DOHH2 (cell line): ENCODE data around the gene CD93.

ENCODE experiments used
- EZH2phosphoT487 ChIP-seq: fragments of 200-600 bp; sonication (generic); IDR thresholded peaks from 2 replicates; pipeline ENCODE4 v1.6.1; 2017; ENCODE audit warnings: borderline replicate concordance, mild to moderate bottlenecking, antibody characterized with exemption, low read length, moderate library complexity, mixed read lengths
- TF ChIP-seq, protein P1 (sequence below): fragments of 200-600 bp; sonication (generic); IDR thresholded peaks from one replicate; pipeline ENCODE4 v1.5.1; 2014; ENCODE audit warnings: antibody characterized with exemption, mild to moderate bottlenecking, low read depth, low read length; ENCODE audit not compliant: poor library complexity, severe bottlenecking

DNA sequence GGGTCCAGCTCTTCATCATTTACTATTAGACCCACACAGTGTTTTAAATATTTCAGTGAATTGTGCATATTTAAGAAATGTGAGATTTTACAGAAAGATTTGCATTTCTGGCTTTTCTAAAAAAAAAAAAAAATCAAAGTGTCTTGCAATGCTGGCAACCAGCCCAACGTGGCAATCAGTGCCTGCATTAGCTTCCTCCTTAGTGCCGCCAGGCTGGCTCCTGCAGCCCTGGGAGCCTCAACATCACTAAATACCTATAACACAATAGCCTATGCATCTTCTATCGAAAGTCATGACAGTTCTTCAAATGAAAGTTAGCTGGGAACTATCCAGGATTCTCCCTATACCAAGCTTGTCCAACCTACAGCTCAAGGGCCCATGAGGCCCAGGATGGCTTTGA, 9.4 kb upstream of the CD93 start:
- TF ChIP-seq, protein P1, sequence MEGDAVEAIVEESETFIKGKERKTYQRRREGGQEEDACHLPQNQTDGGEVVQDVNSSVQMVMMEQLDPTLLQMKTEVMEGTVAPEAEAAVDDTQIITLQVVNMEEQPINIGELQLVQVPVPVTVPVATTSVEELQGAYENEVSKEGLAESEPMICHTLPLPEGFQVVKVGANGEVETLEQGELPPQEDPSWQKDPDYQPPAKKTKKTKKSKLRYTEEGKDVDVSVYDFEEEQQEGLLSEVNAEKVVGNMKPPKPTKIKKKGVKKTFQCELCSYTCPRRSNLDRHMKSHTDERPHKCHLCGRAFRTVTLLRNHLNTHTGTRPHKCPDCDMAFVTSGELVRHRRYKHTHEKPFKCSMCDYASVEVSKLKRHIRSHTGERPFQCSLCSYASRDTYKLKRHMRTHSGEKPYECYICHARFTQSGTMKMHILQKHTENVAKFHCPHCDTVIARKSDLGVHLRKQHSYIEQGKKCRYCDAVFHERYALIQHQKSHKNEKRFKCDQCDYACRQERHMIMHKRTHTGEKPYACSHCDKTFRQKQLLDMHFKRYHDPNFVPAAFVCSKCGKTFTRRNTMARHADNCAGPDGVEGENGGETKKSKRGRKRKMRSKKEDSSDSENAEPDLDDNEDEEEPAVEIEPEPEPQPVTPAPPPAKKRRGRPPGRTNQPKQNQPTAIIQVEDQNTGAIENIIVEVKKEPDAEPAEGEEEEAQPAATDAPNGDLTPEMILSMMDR = no peak
- TF ChIP-seq EZH2phosphoT487 = no peak
